ENCODE data around the gene LDHAL6B.

GRCh38 chr15:59170295-59171066 is 36.2 kb upstream of the LDHAL6B start:
- TF ChIP-seq POLR2A (IDR thresholded peaks at IDR 0.05), result no peak
- TF ChIP-seq, protein P1, sequence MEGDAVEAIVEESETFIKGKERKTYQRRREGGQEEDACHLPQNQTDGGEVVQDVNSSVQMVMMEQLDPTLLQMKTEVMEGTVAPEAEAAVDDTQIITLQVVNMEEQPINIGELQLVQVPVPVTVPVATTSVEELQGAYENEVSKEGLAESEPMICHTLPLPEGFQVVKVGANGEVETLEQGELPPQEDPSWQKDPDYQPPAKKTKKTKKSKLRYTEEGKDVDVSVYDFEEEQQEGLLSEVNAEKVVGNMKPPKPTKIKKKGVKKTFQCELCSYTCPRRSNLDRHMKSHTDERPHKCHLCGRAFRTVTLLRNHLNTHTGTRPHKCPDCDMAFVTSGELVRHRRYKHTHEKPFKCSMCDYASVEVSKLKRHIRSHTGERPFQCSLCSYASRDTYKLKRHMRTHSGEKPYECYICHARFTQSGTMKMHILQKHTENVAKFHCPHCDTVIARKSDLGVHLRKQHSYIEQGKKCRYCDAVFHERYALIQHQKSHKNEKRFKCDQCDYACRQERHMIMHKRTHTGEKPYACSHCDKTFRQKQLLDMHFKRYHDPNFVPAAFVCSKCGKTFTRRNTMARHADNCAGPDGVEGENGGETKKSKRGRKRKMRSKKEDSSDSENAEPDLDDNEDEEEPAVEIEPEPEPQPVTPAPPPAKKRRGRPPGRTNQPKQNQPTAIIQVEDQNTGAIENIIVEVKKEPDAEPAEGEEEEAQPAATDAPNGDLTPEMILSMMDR (IDR thresholded peaks at IDR 0.05), result no peak
